ENCODE measurements around the gene GNRH2.
"Not testable (repeated sequence)": the region's sequence is repeated elsewhere in the genome, so short reads cannot be mapped to it uniquely, and the experiment has no call there.

GNRH2 gene

GRCh38 chr20:3041854-3042409 is 1.5 kb upstream of the GNRH2 start:
- DNase-seq (ENCODE audit: low read depth in 2 of 2, low spot score in 1 of 2): no peak

- DNase-seq (ENCODE audit: low read depth in 2 of 2, low spot score in 1 of 2): no peak
Observed at GRCh38 chr20:3042625-3043024, 797 bp upstream of the GNRH2 start.

GRCh38 chr20:3044336-3044965 is 1.0 kb downstream of the GNRH2 start:
- no peak for DNase-seq (ENCODE audit: low read depth in 2 of 2, low spot score in 1 of 2)

GRCh38 chr20:3045042-3045815 is 1.8 kb downstream of the GNRH2 start:
- peak in 1 of 2 donors; percentile 15 for DNase-seq (ENCODE audit: low read depth in 2 of 2, low spot score in 1 of 2)

- peak; percentile 54 to 62 for DNase-seq (ENCODE audit: low read depth in 2 of 2, low spot score in 1 of 2)
Observed at GRCh38 chr20:3045816-3046676, 2.6 kb downstream of the GNRH2 start, which contains the start of gene MRPS26. Gene MRPS26, plus strand, starts transcription at chr20:3046052. Its CDS starts 17 bp downstream, at chr20:3046069.

GRCh38 chr20:3046677-3047462 is 3.4 kb downstream of the GNRH2 start:
- no peak for DNase-seq (ENCODE audit: low read depth in 2 of 2, low spot score in 1 of 2)

GRCh38 chr20:3047486-3048419 is 4.3 kb downstream of the GNRH2 start:
- no peak for DNase-seq (ENCODE audit: low read depth in 2 of 2, low spot score in 1 of 2)

- DNase-seq (ENCODE audit: low read depth in 2 of 2, low spot score in 1 of 2): no peak
Observed at GRCh38 chr20:3051385-3052019, 8.1 kb downstream of the GNRH2 start.

GRCh38 chr20:3059489-3059888 is 16.1 kb downstream of the GNRH2 start:
- no peak for DNase-seq (ENCODE audit: low read depth in 2 of 2, low spot score in 1 of 2)

GRCh38 chr20:3064119-3064518 is 20.7 kb downstream of the GNRH2 start:
- not testable (repeated sequence) for DNase-seq (ENCODE audit: low read depth in 2 of 2, low spot score in 1 of 2)

GRCh38 chr20:3067139-3068014 is 24.0 kb downstream of the GNRH2 start:
- DNase-seq (ENCODE audit: low read depth in 2 of 2, low spot score in 1 of 2): no peak

- no peak for DNase-seq (ENCODE audit: low read depth in 2 of 2, low spot score in 1 of 2)
Observed at GRCh38 chr20:3068075-3068474, 24.7 kb downstream of the GNRH2 start.

- DNase-seq (ENCODE audit: low read depth in 2 of 2, low spot score in 1 of 2): no peak
Observed at GRCh38 chr20:3068986-3069900, 25.8 kb downstream of the GNRH2 start.

GRCh38 chr20:3070725-3071124 is 27.3 kb downstream of the GNRH2 start:
- DNase-seq (ENCODE audit: low read depth in 2 of 2, low spot score in 1 of 2): no peak

- no peak for DNase-seq (ENCODE audit: low read depth in 2 of 2, low spot score in 1 of 2)
Observed at GRCh38 chr20:3071266-3071609, 27.8 kb downstream of the GNRH2 start.

- DNase-seq (ENCODE audit: low read depth in 2 of 2, low spot score in 1 of 2): peak; percentile 40 to 53
Observed at GRCh38 chr20:3071610-3072529, 28.4 kb downstream of the GNRH2 start, which contains the start of gene OXT. Gene OXT, plus strand, starts transcription at chr20:3071620. Its CDS starts 36 bp downstream, at chr20:3071656.

All from stimulated activated CD8-positive, alpha-beta memory T cell treated with anti-CD3 and anti-CD28 coated beads, Interleukin-4, amount 100 ng/mL, for 4 hours (primary cell).